Sigmoid colon (tissue), 7 donors: ENCODE results near the gene C11orf16. TPM values are rescaled to one million over a fixed set of nuclear protein-coding genes. Genes with fewer than 3 reads are reported as not detected.

Experiments used
- DNase-seq: peaks from one replicate; pipeline ENCODE4 v3.0.0-alpha.2; 2019
- H3K27ac ChIP-seq, 4 donors: fragments of 200-600 bp; sonication (generic); one replicate each; pipeline ENCODE4 v1.5.1; 2016 to 2019; ENCODE audit warnings: mild to moderate bottlenecking in 1 of 4
- H3K27me3 ChIP-seq, 3 donors: fragments of 200-600 bp; sonication (generic); one replicate each; pipeline ENCODE4 v1.5.1; 2019; ENCODE audit warnings: mild to moderate bottlenecking in 1 of 3
- H3K36me3 ChIP-seq, 4 donors: fragments of 200-600 bp; sonication (generic); one replicate each; pipeline ENCODE4 v1.5.1; 2016 to 2019
- H3K4me1 ChIP-seq, 4 donors: fragments of 200-600 bp; sonication (generic); one replicate each; pipeline ENCODE4 v1.5.1; 2017 to 2019
- H3K4me3 ChIP-seq, 4 donors: fragments of 200-600 bp; sonication (generic); one replicate each; pipeline ENCODE4 v1.5.1; 2017 to 2019; ENCODE audit warnings: mild to moderate bottlenecking in 2 of 4, moderate library complexity in 1 of 4
- H3K9me3 ChIP-seq, 4 donors: fragments of 200-600 bp in 3 of 4; sonication (generic) in 3 of 4; one replicate each; pipeline versions ENCODE4 v1.5.1 to v1.6.1; 2013 to 2019
- CTCF ChIP-seq, 4 experiments: fragments of 450-650 bp in 3 of 4; fragments of 200-600 bp in 1 of 4; IDR thresholded peaks; one replicate each; pipeline ENCODE4 v1.5.1; 2016 to 2019; ENCODE audit warnings: antibody characterized with exemption in 4 of 4, mild to moderate bottlenecking in 3 of 4, moderate library complexity in 2 of 4
- EP300 ChIP-seq, 4 donors: sonication (generic); formaldehyde crosslinking; IDR thresholded peaks; one replicate each; pipeline ENCODE4 v1.6.1; 2017; ENCODE audit warnings: antibody characterized with exemption in 4 of 4
- POLR2A ChIP-seq, 2 donors: fragments of 450-650 bp; IDR thresholded peaks; one replicate each; pipeline ENCODE4 v1.6.1; 2016; ENCODE audit warnings: antibody characterized with exemption in 2 of 2, mild to moderate bottlenecking in 2 of 2, moderate library complexity in 2 of 2
- POLR2AphosphoS5 ChIP-seq, 4 donors: sonication (generic); formaldehyde crosslinking; IDR thresholded peaks; one replicate each; pipeline ENCODE4 v1.6.1; 2017; ENCODE audit warnings: antibody characterized with exemption in 4 of 4
- WGBS, 2 donors: extraction: QIAGEN DNeasy Blood & Tissue Kit; methylation state at CpG; one replicate each; pipeline ENCODE4 v1.1.7; 2013; 5-methylcytosine and 5-hydroxymethylcytosine counted together
- intact Hi-C: fragments of 100-400 bp; cut with DNase I; formaldehyde crosslinking; loops from one replicate; pipeline ENCODE4 v1.15.1; 2023
- polyA plus RNA-seq, 3 donors: library from polyadenylated mRNA; stranded (reverse); fragments of 200-250 nt; gene quantifications; one replicate each; pipeline ENCODE4 v1.2.3, GENCODE V29; 2013
- total RNA-seq, 4 donors: library from RNA; depleted of rRNA; stranded (reverse); fragments of >200 nt; gene quantifications; one replicate each; pipeline ENCODE4 v1.1.0, GENCODE V29; 2016
- donor health status: healthy with polysubstance abuse.
- donor health status: Bipolar disorder and iron deficiency.
- donor health status: healthy.

C11orf16 gene
- total and polyA plus RNA-seq, 7 donors, result not detected

GRCh38 chr11:8913961-8914660 is 18.6 kb downstream of the C11orf16 start:
- peak overlapping the region; percentile 56 to 97 (median 74) for H3K27ac ChIP-seq
- DNase-seq, result no peak
- H3K4me1 ChIP-seq, result peaks cover 0 to 67% (median 58%) of the 10 kb centered on the region in 4 donors
- 21 to 37% methylated on average over 9 of the region's 9 CpGs for WGBS, 2 donors
- intact Hi-C loops, result loop anchor here (2.0 to 5.0 kb wide), 4 partner anchors 82 to 232 kb away; partner anchors contain the start of genes RPL27A and TRIM66
- H3K27me3 ChIP-seq, result no peaks in the 10 kb centered on the region
- H3K4me3 ChIP-seq, result peak overlapping the region in 1 of 4 donors; percentile 0
- peak in 1 of 4 donors; percentile 38 for TF ChIP-seq POLR2AphosphoS5 (IDR thresholded peaks at IDR 0.05)
- TF ChIP-seq POLR2A (IDR thresholded peaks at IDR 0.05), result no peak
- TF ChIP-seq CTCF (IDR thresholded peaks at IDR 0.05), result peak in 3 of 4 experiments; percentile 19 to 67 (median 63)
- no peak for TF ChIP-seq EP300 (IDR thresholded peaks at IDR 0.05)
- peaks cover 0 to 15% (median 3%) of the 10 kb centered on the region in 4 donors for H3K36me3 ChIP-seq
- H3K9me3 ChIP-seq, result no peaks in the 10 kb centered on the region

- intact Hi-C loops, result loop anchor here (2.0 to 5.0 kb wide), 5 partner anchors 40 to 229 kb away; partner anchors contain the start of genes RPL27A and TRIM66
- peaks cover 0 to under 1% (median 0%) of the 10 kb centered on the region in 4 donors for H3K36me3 ChIP-seq
- H3K27ac ChIP-seq, result peak within 1 kb of the TSS; percentile 89 to 97 (median 92)
- H3K9me3 ChIP-seq, result no peaks in the 10 kb centered on the region
- peaks cover 0 to 44% (median 35%) of the 10 kb centered on the region in 4 donors for H3K4me1 ChIP-seq
- H3K27me3 ChIP-seq, result no peaks in the 10 kb centered on the region
- DNase-seq, result peak; percentile 98
- no peak for TF ChIP-seq EP300 (IDR thresholded peaks at IDR 0.05)
- TF ChIP-seq POLR2A (IDR thresholded peaks at IDR 0.05), result peak; percentile 50 to 80
- peak; percentile 76 to 93 (median 89) for TF ChIP-seq POLR2AphosphoS5 (IDR thresholded peaks at IDR 0.05)
- peak within 1 kb of the TSS; percentile 62 to 69 (median 63) for H3K4me3 ChIP-seq
- WGBS, 2 donors, result 0% methylated on average over 68 of the region's 68 CpGs
These were observed 21.5 kb downstream of the C11orf16 start, which contains the start of gene AKIP1 for GRCh38 chr11:8911029-8911823. AKIP1 (plus strand) TSS chr11:8911189; CDS start chr11:8911450, 261 bp downstream.

- Histone ChIP-seq H3K27me3 (no peaks in the 10 kb centered on the region), H3K36me3 (no peaks in the 10 kb centered on the region), H3K4me3 (peak overlapping the region; percentile 62 to 69 (median 63)), H3K27ac (peak overlapping the region; percentile 89 to 97 (median 92)), H3K4me1 (peaks cover 0 to 39% (median 34%) of the 10 kb centered on the region in 4 donors), H3K9me3 (no peaks in the 10 kb centered on the region)
- intact Hi-C loops, result loop anchor here (2.0 to 5.0 kb wide), 5 partner anchors 40 to 228 kb away; partner anchors contain the start of genes RPL27A and TRIM66
- no peak for TF ChIP-seq POLR2AphosphoS5 (IDR thresholded peaks at IDR 0.05)
- TF ChIP-seq CTCF (IDR thresholded peaks at IDR 0.05), result no peak
- TF ChIP-seq POLR2A (IDR thresholded peaks at IDR 0.05), result no peak
- TF ChIP-seq EP300 (IDR thresholded peaks at IDR 0.05), result no peak
- no peak for DNase-seq
- WGBS, 2 donors, result 3 to 4% methylated on average over 19 of the region's 19 CpGs
These were observed 22.1 kb downstream of the C11orf16 start for GRCh38 chr11:8910649-8911026.

GRCh38 chr11:8908099-8908498 is 24.6 kb downstream of the C11orf16 start:
- Histone ChIP-seq H3K36me3 (no peaks in the 10 kb centered on the region), H3K4me3 (no peak overlapping the region), H3K4me1 (peaks cover 0 to 22% (median 17%) of the 10 kb centered on the region in 4 donors), H3K27ac (no peak overlapping the region), H3K27me3 (no peaks in the 10 kb centered on the region), H3K9me3 (no peaks in the 10 kb centered on the region)
- intact Hi-C loops, result no loop called here
- DNase-seq, result no peak
- no peak for TF ChIP-seq EP300 (IDR thresholded peaks at IDR 0.05)
- no peak for TF ChIP-seq POLR2AphosphoS5 (IDR thresholded peaks at IDR 0.05)
- TF ChIP-seq POLR2A (IDR thresholded peaks at IDR 0.05), result no peak

- no peaks in the 10 kb centered on the region for H3K9me3 ChIP-seq
- intact Hi-C loops, result no loop called here
- peaks cover 0 to 14% (median 10%) of the 10 kb centered on the region in 4 donors for H3K4me1 ChIP-seq
- H3K27ac ChIP-seq, result no peak overlapping the region
- 92 to 94% methylated on average over 1 of the region's 1 CpG for WGBS, 2 donors
- H3K36me3 ChIP-seq, result no peaks in the 10 kb centered on the region
- TF ChIP-seq POLR2AphosphoS5 (IDR thresholded peaks at IDR 0.05) (no peak), POLR2A (IDR thresholded peaks at IDR 0.05) (no peak), EP300 (IDR thresholded peaks at IDR 0.05) (no peak), CTCF (IDR thresholded peaks at IDR 0.05) (no peak)
- H3K27me3 ChIP-seq, result no peaks in the 10 kb centered on the region
- H3K4me3 ChIP-seq, result no peak overlapping the region
- DNase-seq, result no peak
These were observed 25.6 kb downstream of the C11orf16 start for GRCh38 chr11:8907116-8907515.
